ENCODE measurements around the gene HRH1.

HRH1 gene

DNA sequence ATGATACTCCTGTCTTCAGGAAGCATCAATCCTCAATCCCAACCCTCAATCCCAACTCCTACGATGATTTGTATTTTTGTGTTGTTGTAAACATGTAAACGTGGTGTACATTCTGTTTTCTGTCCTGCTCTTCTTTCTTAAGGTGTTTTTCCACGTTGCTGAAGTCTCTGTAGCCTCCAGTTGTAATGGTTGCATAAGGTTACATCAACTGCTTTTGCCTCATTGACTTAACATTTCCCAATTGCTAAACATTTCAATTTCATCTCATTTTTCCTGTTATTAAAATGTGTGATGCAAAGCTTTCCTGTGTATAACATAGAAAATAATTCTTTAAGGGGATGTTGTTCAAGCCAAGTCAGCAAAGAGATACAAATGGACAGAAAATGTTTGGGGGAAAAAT is 33.4 kb downstream of the HRH1 start:
- Histone ChIP-seq H3K4me1 (ENCODE audit: control insufficient read depth, insufficient read depth, low read length) (no peaks in the 10 kb centered on the region), H3K9me3 (ENCODE audit: control insufficient read depth, insufficient read depth, low read depth, low read length) (no peaks in the 10 kb centered on the region), H3K4me3 (ENCODE audit: low read depth, low read length) (no peak overlapping the region), H3K36me3 (ENCODE audit: control insufficient read depth in 2 of 2, insufficient read depth in 1 of 2, low read length in 2 of 2) (no peaks in the 10 kb centered on the region), H3K27ac (ENCODE audit: extremely low read depth, low read depth, low read length) (no peak overlapping the region)
- POLR2A ChIA-PET: no interaction called here
- TF ChIP-seq, protein P1, sequence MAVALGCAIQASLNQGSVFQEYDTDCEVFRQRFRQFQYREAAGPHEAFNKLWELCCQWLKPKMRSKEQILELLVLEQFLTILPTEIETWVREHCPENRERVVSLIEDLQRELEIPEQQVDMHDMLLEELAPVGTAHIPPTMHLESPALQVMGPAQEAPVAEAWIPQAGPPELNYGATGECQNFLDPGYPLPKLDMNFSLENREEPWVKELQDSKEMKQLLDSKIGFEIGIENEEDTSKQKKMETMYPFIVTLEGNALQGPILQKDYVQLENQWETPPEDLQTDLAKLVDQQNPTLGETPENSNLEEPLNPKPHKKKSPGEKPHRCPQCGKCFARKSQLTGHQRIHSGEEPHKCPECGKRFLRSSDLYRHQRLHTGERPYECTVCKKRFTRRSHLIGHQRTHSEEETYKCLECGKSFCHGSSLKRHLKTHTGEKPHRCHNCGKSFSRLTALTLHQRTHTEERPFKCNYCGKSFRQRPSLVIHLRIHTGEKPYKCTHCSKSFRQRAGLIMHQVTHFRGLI (tag by site-specific recombination; IDR thresholded peaks at IDR 0.05): no peak
- no peak for TF ChIP-seq CTCF (tag by site-specific recombination; IDR thresholded peaks at IDR 0.05)
- no peak for TF ChIP-seq ZNF114 (tag by site-specific recombination; IDR thresholded peaks at IDR 0.05)
- no peak for TF ChIP-seq ZNF658 (tag by site-specific recombination; IDR thresholded peaks at IDR 0.05)
- CTCF ChIA-PET: no interaction called here

GRCh38 chr3:11188231-11188630 is 33.9 kb downstream of the HRH1 start:
- H3K27ac ChIP-seq (ENCODE audit: extremely low read depth, low read depth, low read length): no peak overlapping the region
- ChIA-PET POLR2A (no interaction called here), CTCF (no interaction called here)
- no peaks in the 10 kb centered on the region for H3K4me1 ChIP-seq (ENCODE audit: control insufficient read depth, insufficient read depth, low read length)
- H3K9me3 ChIP-seq (ENCODE audit: control insufficient read depth, insufficient read depth, low read depth, low read length): no peaks in the 10 kb centered on the region
- H3K4me3 ChIP-seq (ENCODE audit: low read depth, low read length): no peak overlapping the region
- no peaks in the 10 kb centered on the region for H3K36me3 ChIP-seq (ENCODE audit: control insufficient read depth in 2 of 2, insufficient read depth in 1 of 2, low read length in 2 of 2)
- no peak for TF ChIP-seq ZNF48 (tag by site-specific recombination; IDR thresholded peaks at IDR 0.05)
- no peak for TF ChIP-seq ZNF600 (tag by site-specific recombination; IDR thresholded peaks at IDR 0.05)
- TF ChIP-seq ZBTB8A (tag by site-specific recombination; IDR thresholded peaks at IDR 0.05): no peak
- no peak for TF ChIP-seq ZNF843 (tag by site-specific recombination; IDR thresholded peaks at IDR 0.05)
- TF ChIP-seq ZSCAN30 (tag by site-specific recombination; IDR thresholded peaks at IDR 0.05): no peak
- no peak for TF ChIP-seq ZNF335 (tag by site-specific recombination; conservative IDR thresholded peaks at IDR 0.05)
- TF ChIP-seq ZNF2 (tag by site-specific recombination; IDR thresholded peaks at IDR 0.05): no peak
- no peak for TF ChIP-seq ZNF473 (tag by site-specific recombination; IDR thresholded peaks at IDR 0.05)
- TF ChIP-seq ZFP69B (tag by site-specific recombination; IDR thresholded peaks at IDR 0.05): no peak
- TF ChIP-seq ZBTB20 (tag by site-specific recombination; IDR thresholded peaks at IDR 0.05): no peak
- TF ChIP-seq ZNF112 (tag by site-specific recombination; IDR thresholded peaks at IDR 0.05): no peak
- TF ChIP-seq PRDM6 (tag by site-specific recombination; IDR thresholded peaks at IDR 0.05): no peak

DNA sequence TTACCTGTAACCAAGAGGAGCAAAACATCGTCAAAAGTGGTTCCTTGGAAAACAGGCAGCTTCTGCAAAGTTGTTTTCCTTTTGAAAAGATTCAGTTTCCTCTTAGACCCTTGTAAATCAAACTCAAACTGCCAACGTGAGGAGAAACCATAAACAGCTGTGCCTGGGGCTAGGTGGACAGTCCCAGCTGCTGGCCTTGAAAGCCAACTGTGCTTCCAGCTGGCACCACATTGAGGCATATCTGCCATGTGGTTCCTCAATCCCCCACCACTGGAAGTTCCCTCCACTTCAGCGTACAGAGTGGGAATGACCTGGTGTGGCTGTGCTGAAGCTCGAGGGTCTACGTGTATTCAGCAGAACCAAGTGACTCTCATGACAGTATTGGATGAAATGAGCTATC is 40.9 kb downstream of the HRH1 start:
- Histone ChIP-seq H3K36me3 (ENCODE audit: control insufficient read depth in 2 of 2, insufficient read depth in 1 of 2, low read length in 2 of 2) (no peaks in the 10 kb centered on the region), H3K27ac (ENCODE audit: extremely low read depth, low read depth, low read length) (no peak overlapping the region), H3K9me3 (ENCODE audit: control insufficient read depth, insufficient read depth, low read depth, low read length) (no peaks in the 10 kb centered on the region), H3K4me3 (ENCODE audit: low read depth, low read length) (no peak overlapping the region), H3K4me1 (ENCODE audit: control insufficient read depth, insufficient read depth, low read length) (no peaks in the 10 kb centered on the region)
- TF ChIP-seq, protein P2, sequence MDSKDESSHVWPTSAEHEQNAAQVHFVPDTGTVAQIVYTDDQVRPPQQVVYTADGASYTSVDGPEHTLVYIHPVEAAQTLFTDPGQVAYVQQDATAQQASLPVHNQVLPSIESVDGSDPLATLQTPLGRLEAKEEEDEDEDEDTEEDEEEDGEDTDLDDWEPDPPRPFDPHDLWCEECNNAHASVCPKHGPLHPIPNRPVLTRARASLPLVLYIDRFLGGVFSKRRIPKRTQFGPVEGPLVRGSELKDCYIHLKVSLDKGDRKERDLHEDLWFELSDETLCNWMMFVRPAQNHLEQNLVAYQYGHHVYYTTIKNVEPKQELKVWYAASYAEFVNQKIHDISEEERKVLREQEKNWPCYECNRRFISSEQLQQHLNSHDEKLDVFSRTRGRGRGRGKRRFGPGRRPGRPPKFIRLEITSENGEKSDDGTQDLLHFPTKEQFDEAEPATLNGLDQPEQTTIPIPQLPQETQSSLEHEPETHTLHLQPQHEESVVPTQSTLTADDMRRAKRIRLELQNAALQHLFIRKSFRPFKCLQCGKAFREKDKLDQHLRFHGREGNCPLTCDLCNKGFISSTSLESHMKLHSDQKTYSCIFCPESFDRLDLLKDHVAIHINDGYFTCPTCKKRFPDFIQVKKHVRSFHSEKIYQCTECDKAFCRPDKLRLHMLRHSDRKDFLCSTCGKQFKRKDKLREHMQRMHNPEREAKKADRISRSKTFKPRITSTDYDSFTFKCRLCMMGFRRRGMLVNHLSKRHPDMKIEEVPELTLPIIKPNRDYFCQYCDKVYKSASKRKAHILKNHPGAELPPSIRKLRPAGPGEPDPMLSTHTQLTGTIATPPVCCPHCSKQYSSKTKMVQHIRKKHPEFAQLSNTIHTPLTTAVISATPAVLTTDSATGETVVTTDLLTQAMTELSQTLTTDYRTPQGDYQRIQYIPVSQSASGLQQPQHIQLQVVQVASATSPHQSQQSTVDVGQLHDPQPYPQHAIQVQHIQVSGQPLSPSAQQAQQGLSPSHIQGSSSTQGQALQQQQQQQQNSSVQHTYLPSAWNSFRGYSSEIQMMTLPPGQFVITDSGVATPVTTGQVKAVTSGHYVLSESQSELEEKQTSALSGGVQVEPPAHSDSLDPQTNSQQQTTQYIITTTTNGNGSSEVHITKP (tag by site-specific recombination; IDR thresholded peaks at IDR 0.05): 0 out of 2 replicates have a peak, but pooled peaks have one; percentile 19
- 0 out of 2 replicates have a peak, but pooled peaks have one; percentile 11 for TF ChIP-seq ZNF423 (tag by site-specific recombination; IDR thresholded peaks at IDR 0.05)
- TF ChIP-seq ZNF362 (tag by site-specific recombination; IDR thresholded peaks at IDR 0.05): no peak
- TF ChIP-seq ZIC2 (tag by site-specific recombination; IDR thresholded peaks at IDR 0.05): peak; percentile 42
- CTCF ChIA-PET: interaction anchor here (1.1 to 2.9 kb wide), 5 partner anchors 10 to 140 kb away, joined by 3 to 12 read pairs (median 4); no protein-coding TSS in a partner anchor
- POLR2A ChIA-PET: no interaction called here

All from HEK293 (cell line).